Body of pancreas (tissue), 4 donors: ENCODE data around the gene PARG. TPM values are rescaled to one million over a fixed set of nuclear protein-coding genes. Genes with fewer than 3 reads are reported as not detected.
"Not testable (repeated sequence)": the region's sequence is repeated elsewhere in the genome, so short reads cannot be mapped to it uniquely, and the experiment has no call there.

ENCODE experiments used
- ATAC-seq: fragments of 150-250 bp; one replicate; pipeline ENCODE4 v1.9.1; 2016
- DNase-seq, 4 donors: peaks; one replicate each; pipeline ENCODE4 v3.0.0-alpha.2; 2019
- H3K27ac ChIP-seq, 4 donors: fragments of 200-600 bp; sonication (generic); 1 replicate in 3 of 4; 2 replicates in 1 of 4; pipeline versions ENCODE4 v1.5.1 to v1.6.1; 2016 to 2019; ENCODE audit warnings: mild to moderate bottlenecking in 1 of 4, mixed read lengths in 1 of 4, moderate library complexity in 1 of 4
- H3K27me3 ChIP-seq, 2 donors: fragments of 200-600 bp; sonication (generic); one replicate each; pipeline ENCODE4 v1.6.0; 2016; ENCODE audit warnings: mild to moderate bottlenecking in 1 of 2
- H3K36me3 ChIP-seq, 2 donors: fragments of 200-600 bp; sonication (generic); replicated peaks in 1 of 2; 2 replicates each; pipeline ENCODE4 v1.5.1; 2016; ENCODE audit warnings: low read depth in 2 of 2; ENCODE audit not compliant: insufficient read depth in 1 of 2
- H3K4me1 ChIP-seq: fragments of 200-600 bp; sonication (generic); one replicate; pipeline ENCODE4 v1.6.0; 2016
- H3K4me3 ChIP-seq, 2 donors: fragments of 200-600 bp; sonication (generic); 1 replicate in 1 of 2; 2 replicates in 1 of 2; pipeline ENCODE4 v1.5.1; 2016 to 2019
- H3K9me3 ChIP-seq, 3 donors: fragments of 200-600 bp; sonication (generic); 1 replicate in 2 of 3; 2 replicates in 1 of 3; pipeline ENCODE4 v1.5.1; 2016
- CTCF ChIP-seq, 7 experiments: fragments of 450-650 bp in 4 of 7; fragments of 200-600 bp in 3 of 7; sonication (generic) in 3 of 7; IDR thresholded peaks; one replicate each; pipeline ENCODE4 v1.5.1; 2016 to 2019; ENCODE audit warnings: antibody characterized with exemption in 7 of 7
- POLR2A ChIP-seq, 3 donors: fragments of 450-650 bp; IDR thresholded peaks; one replicate each; pipeline ENCODE4 v1.6.1; 2016; ENCODE audit warnings: antibody characterized with exemption in 3 of 3, mild to moderate bottlenecking in 2 of 3
- WGBS, 2 donors: methylation state at CpG; one replicate each; pipeline ENCODE4 v1.1.5; 2017; 5-methylcytosine and 5-hydroxymethylcytosine counted together
- intact Hi-C: fragments of 100-400 bp; cut with DNase I; formaldehyde crosslinking; loops from one replicate; pipeline ENCODE4 v1.15.1; 2023
- total RNA-seq, 2 donors: library from RNA; depleted of rRNA; stranded (reverse); fragments of >200 nt; gene quantifications; one replicate each; pipeline ENCODE4 v1.1.0, GENCODE V29; 2016

Gene PARG
- total RNA-seq, 2 donors from 2014 or later = 13.2 to 28.7 TPM

- H3K4me3 ChIP-seq = no peak overlapping the region
- 77 to 78% methylated on average over 7 of the region's 7 CpGs for WGBS, 2 donors
- no peak for TF ChIP-seq CTCF (IDR thresholded peaks at IDR 0.05)
- TF ChIP-seq POLR2A (IDR thresholded peaks at IDR 0.05) = no peak
Observed at GRCh38 chr10:49844775-49845595, 96.8 kb downstream of the PARG start.

GRCh38 chr10:49842333-49842628, 99.5 kb downstream of the PARG start:
- intact Hi-C loops, H3K4me3 ChIP-seq, DNase-seq, H3K27me3 ChIP-seq, ATAC-seq, H3K27ac ChIP-seq, H3K4me1 ChIP-seq, H3K9me3 ChIP-seq, H3K36me3 ChIP-seq: not testable (repeated sequence)

More at GRCh38 chr10:49844775-49845595, 96.8 kb downstream of the PARG start:
- ATAC-seq (no peak), DNase-seq (no peak)
- Histone ChIP-seq H3K36me3 (no peaks in the 10 kb centered on the region), H3K27me3 (no peaks in the 10 kb centered on the region), H3K9me3 (no peaks in the 10 kb centered on the region), H3K4me1 (peaks cover 8% of the 10 kb centered on the region), H3K27ac (no peak overlapping the region)
- intact Hi-C loops = no loop called here

GRCh38 chr10:49841615-49842332, 100.1 kb downstream of the PARG start:
- intact Hi-C loops = no loop called here
- TF ChIP-seq CTCF (IDR thresholded peaks at IDR 0.05) (no peak), POLR2A (IDR thresholded peaks at IDR 0.05) (peak in 1 of 3 donors; percentile 11)
- Histone ChIP-seq H3K27ac (no peak overlapping the region), H3K27me3 (no peaks in the 10 kb centered on the region), H3K9me3 (no peaks in the 10 kb centered on the region), H3K36me3 (no peaks in the 10 kb centered on the region), H3K4me1 (peaks cover 8% of the 10 kb centered on the region), H3K4me3 (no peak overlapping the region)
- WGBS, 2 donors = 66 to 69% methylated on average over 11 of the region's 11 CpGs
- DNase-seq (peak in 1 of 4 donors; percentile 2), ATAC-seq (no peak)

- ATAC-seq = no peak
- WGBS, 2 donors = 38 to 49% methylated on average over 1 of the region's 1 CpG
- Histone ChIP-seq H3K9me3 (no peaks in the 10 kb centered on the region), H3K27ac (peak overlapping the region in 3 of 4 donors; percentile 13 to 38 (median 36)), H3K27me3 (no peaks in the 10 kb centered on the region), H3K4me1 (no peaks in the 10 kb centered on the region), H3K36me3 (no peaks in the 10 kb centered on the region), H3K4me3 (no peak overlapping the region)
- DNase-seq = no peak
- no peak for TF ChIP-seq CTCF (IDR thresholded peaks at IDR 0.05)
- intact Hi-C loops = no loop called here
Observed at GRCh38 chr10:49837685-49838084, 104.1 kb downstream of the PARG start.

- TF ChIP-seq POLR2A (IDR thresholded peaks at IDR 0.05) (no peak), CTCF (IDR thresholded peaks at IDR 0.05) (no peak)
- peak overlapping the region in 3 of 4 donors; percentile 13 to 38 (median 36) for H3K27ac ChIP-seq
- intact Hi-C loops = no loop called here
- DNase-seq (no peak), ATAC-seq (peak; percentile 75)
- 62 to 63% methylated on average over 5 of the region's 5 CpGs for WGBS, 2 donors
- H3K9me3 ChIP-seq = no peaks in the 10 kb centered on the region
- no peaks in the 10 kb centered on the region for H3K36me3 ChIP-seq
- no peak overlapping the region for H3K4me3 ChIP-seq
- H3K27me3 ChIP-seq = no peaks in the 10 kb centered on the region
- H3K4me1 ChIP-seq = no peaks in the 10 kb centered on the region
Observed at GRCh38 chr10:49837051-49837478, 104.8 kb downstream of the PARG start.
